ENCODE results near the gene ADM2.

ADM2 gene

GRCh38 chr22:50443197-50443596 is 38.1 kb upstream of the ADM2 start:
- H3K27ac ChIP-seq, result no peak overlapping the region
- TF ChIP-seq CTCF (conservative IDR thresholded peaks at IDR 0.05), result no peak

GRCh38 chr22:50443801-50444625 is 37.3 kb upstream of the ADM2 start:
- H3K27ac ChIP-seq, result no peak overlapping the region; the same call in 1 of the 2 replicates
- no peak for TF ChIP-seq CTCF (conservative IDR thresholded peaks at IDR 0.05)

- no peak for TF ChIP-seq CTCF (conservative IDR thresholded peaks at IDR 0.05)
- H3K27ac ChIP-seq, result no peak overlapping the region; the same call in 1 of the 2 replicates
Observed at GRCh38 chr22:50444663-50445062, 36.7 kb upstream of the ADM2 start.

GRCh38 chr22:50445071-50445879 is 36.1 kb upstream of the ADM2 start:
- no peak for TF ChIP-seq CTCF (conservative IDR thresholded peaks at IDR 0.05)
- H3K27ac ChIP-seq, result no peak overlapping the region; the same call in 1 of the 2 replicates

- no peak for TF ChIP-seq CTCF (conservative IDR thresholded peaks at IDR 0.05)
- no peak overlapping the region for H3K27ac ChIP-seq
Observed at GRCh38 chr22:50445880-50446707, 35.2 kb upstream of the ADM2 start.

- H3K27ac ChIP-seq, result no peak overlapping the region
- no peak for TF ChIP-seq CTCF (conservative IDR thresholded peaks at IDR 0.05)
Observed at GRCh38 chr22:50446708-50447575, 34.4 kb upstream of the ADM2 start.

Measured in VCaP (cell line).